Neural progenitor cell (in vitro differentiated cells): Measurements from ENCODE around the gene KIF16B.

ENCODE experiments used
- CTCF ChIP-seq: fragments of 200-600 bp; sonication (generic); IDR thresholded peaks from 2 replicates; pipeline ENCODE4 v1.5.1; 2017; ENCODE audit warnings: antibody characterized with exemption, mild to moderate bottlenecking
- EZH2phosphoT487 ChIP-seq: fragments of 200-600 bp; sonication (generic); IDR thresholded peaks from 2 replicates; pipeline ENCODE4 v1.6.1; 2017; ENCODE audit warnings: antibody characterized with exemption

DNA sequence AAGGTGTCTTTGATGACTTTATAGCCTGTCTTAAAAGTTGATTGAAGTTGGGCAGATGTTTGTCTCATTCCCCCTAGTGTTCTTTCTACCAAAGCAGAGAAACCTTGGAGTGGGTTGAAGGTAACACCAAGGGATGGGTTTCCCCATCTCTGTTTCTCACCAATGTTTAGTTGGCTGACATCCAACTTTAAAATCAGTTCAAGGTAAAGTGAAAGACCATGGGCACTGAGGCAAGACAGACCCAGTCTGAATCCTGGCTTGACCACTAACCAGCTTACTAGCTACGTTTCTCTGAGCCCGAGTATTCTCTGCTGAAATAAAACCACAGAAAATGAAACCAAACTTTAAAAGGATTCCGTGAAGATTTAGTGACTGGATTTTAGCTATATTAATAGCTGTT, 258.9 kb downstream of the KIF16B start:
- no peak for TF ChIP-seq CTCF
- no peak for TF ChIP-seq EZH2phosphoT487
